ENCODE results near the gene PNKD. TPM values are rescaled to one million over a fixed set of nuclear protein-coding genes. Genes with fewer than 3 reads are reported as not detected.
A peak's percentile ranks its signal among the peaks of the same experiment; 100 is the strongest.

The PNKD gene
- total and polyA plus RNA-seq, 2 experiments from 2014 or later = 28.2 to 83.3 TPM

- H3F3A ChIP-seq (replicated peaks; ENCODE audit: low read depth) = 0 out of 2 replicates have a peak, but pooled peaks cover 8% of the 10 kb centered on the region
- H3K79me2 ChIP-seq (replicated peaks; ENCODE audit: insufficient read depth) = no peaks in the 10 kb centered on the region
- H3K27me3 ChIP-seq (ENCODE audit: insufficient read depth) = no peaks in the 10 kb centered on the region
- Mint-ChIP-seq H3K27ac (no peak overlapping the region), H3K27me3 (ENCODE audit: insufficient read depth, low read depth, poor library complexity) (peaks cover 13% of the 10 kb centered on the region), H3K36me3 (ENCODE audit: low read depth) (no peaks in the 10 kb centered on the region), H3K9me3 (no peaks in the 10 kb centered on the region), H3K4me3 (no peak overlapping the region), H3K4me1 (peaks cover 55% of the 10 kb centered on the region)
- H3K4me2 ChIP-seq = peak overlapping the region; percentile 41
- H3K4me3 ChIP-seq = 0 out of 2 replicates have a peak overlapping the region, but pooled peaks have one; percentile 17
- no peaks in the 10 kb centered on the region; the same call in 1 of the 2 replicates for H4K20me1 ChIP-seq (replicated peaks; ENCODE audit: insufficient read depth)
- no peak overlapping the region for H2AFZ ChIP-seq
- peaks cover 37% of the 10 kb centered on the region for H3K4me1 ChIP-seq (ENCODE audit: insufficient read depth)
- no peaks in the 10 kb centered on the region for H3K9me2 ChIP-seq (ENCODE audit: insufficient read depth)
- no peak overlapping the region for H3K27ac ChIP-seq (ENCODE audit: low read depth)
- no peak for DNase-seq (ENCODE audit: low spot score)
- ATAC-seq = no peak
- no peaks in the 10 kb centered on the region for H3K36me3 ChIP-seq (ENCODE audit: insufficient read depth)
- TF ChIP-seq ZNF331 (CRISPR knock-in tag; IDR thresholded peaks at IDR 0.05; ENCODE audit: low read depth) = no peak
- TF ChIP-seq STAT1 (IDR thresholded peaks at IDR 0.05; ENCODE audit: unreplicated experiment) = no peak
- TF ChIP-seq ZNF462 (CRISPR knock-in tag; IDR thresholded peaks at IDR 0.05) = no peak
- TF ChIP-seq EZH2 (IDR thresholded peaks at IDR 0.05; ENCODE audit: low read depth, unreplicated experiment) = no peak
- no peak for TF ChIP-seq POLR2AphosphoS5 (IDR thresholded peaks at IDR 0.05; ENCODE audit: low read depth)
- TF ChIP-seq EZH2phosphoT487 (IDR thresholded peaks at IDR 0.05; ENCODE audit: unreplicated experiment) = no peak
- no peak for TF ChIP-seq REST (IDR thresholded peaks at IDR 0.05; ENCODE audit: unreplicated experiment)
- no peak for TF ChIP-seq NANOG (IDR thresholded peaks at IDR 0.05; ENCODE audit: borderline replicate concordance)
- no peak for TF ChIP-seq CTCF (conservative IDR thresholded peaks at IDR 0.05; ENCODE audit: low read depth in 2 of 2)
- TF ChIP-seq CREB1 (CRISPR knock-in tag; IDR thresholded peaks at IDR 0.05; ENCODE audit: low read depth) = no peak
- no peak for TF ChIP-seq ZNF114 (CRISPR knock-in tag; IDR thresholded peaks at IDR 0.05)
- no peak for TF ChIP-seq ETS1 (IDR thresholded peaks at IDR 0.05)
Observed at GRCh38 chr2:218325566-218326160, 55.3 kb downstream of the PNKD start.
